Islet precursor cell (in vitro differentiated cells): ENCODE data around the gene CD59.

ENCODE experiments used
- DNase-seq: peaks from one replicate; pipeline ENCODE4 v3.0.0-alpha.2; 2018

The CD59 gene

DNA sequence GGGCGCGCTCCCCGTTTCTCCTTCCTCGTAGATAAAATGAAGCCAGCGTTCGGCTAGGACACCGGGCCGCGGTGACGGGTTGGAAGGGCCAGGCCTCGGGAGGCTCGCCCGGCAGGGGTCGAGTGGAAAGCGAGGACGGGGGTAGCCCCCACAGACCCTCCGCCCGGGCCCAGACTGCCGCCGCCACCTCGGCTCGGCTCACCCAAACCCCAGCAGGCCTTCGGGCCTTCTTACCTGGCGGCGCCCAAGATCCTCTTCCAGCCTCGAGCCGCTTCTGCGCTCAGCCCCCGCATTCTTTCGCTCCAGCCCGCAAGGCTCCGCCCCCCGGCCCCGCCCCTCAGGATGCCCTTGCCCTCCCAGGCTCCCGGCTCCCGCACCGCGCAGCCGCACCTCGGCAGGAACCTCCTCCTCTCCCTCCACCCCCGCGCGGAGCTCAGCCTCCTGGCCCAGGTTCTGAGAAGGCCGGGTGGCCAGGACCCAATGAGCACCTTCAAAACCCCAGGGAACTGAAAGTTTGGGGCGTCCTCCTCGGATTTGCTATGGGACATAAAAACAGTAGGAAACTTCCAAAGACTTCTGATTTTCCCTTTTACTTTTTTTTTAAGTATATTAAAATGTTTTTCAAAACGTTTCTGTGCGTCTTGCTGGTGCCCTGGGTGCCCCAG lies at the start of gene CD59:
TSS of gene CD59 (minus strand) at position 276 of the 665 bp plus-strand sequence. CDS start 13,978 bp downstream, outside the sequence.
- peak; percentile 97 for DNase-seq

GRCh38 chr11:33785609-33786008 lies 49.4 kb upstream of the CD59 start:
- DNase-seq, result no peak

DNA sequence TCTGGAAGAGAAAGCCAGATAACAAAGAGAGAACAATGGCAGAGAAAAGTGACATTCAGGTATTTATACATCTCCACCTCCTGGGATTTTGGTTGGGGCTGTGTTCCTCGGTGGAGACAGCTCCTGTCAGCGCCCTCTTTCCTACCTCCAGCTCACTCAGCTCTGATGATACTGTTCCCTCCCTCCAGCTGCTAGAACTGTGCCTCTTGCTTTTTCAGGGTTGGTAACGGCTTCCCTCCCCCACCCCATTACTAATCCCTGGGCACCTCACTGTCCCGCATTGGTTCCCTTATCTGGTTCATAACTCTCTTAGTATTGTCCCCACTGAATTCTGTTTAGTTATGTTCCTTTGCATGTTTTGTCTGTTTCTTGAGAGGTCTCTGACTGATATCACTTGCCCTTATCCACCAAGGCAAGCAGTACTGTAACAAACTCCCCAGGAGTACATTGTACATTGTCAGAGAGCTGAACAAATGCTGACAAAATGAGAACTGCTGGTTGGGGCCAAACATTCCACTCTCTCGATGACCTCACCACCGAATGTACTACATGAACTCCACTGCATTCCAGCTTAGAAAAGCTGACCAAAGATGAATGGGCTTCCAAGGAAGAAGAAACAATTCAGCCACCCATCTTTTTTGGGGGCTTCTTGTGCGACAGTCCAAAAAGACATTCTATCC lies 43.8 kb upstream of the CD59 start:
- peak; percentile 78 for DNase-seq

- DNase-seq, result no peak
These were observed 42.5 kb upstream of the CD59 start for GRCh38 chr11:33778675-33779074.

DNA sequence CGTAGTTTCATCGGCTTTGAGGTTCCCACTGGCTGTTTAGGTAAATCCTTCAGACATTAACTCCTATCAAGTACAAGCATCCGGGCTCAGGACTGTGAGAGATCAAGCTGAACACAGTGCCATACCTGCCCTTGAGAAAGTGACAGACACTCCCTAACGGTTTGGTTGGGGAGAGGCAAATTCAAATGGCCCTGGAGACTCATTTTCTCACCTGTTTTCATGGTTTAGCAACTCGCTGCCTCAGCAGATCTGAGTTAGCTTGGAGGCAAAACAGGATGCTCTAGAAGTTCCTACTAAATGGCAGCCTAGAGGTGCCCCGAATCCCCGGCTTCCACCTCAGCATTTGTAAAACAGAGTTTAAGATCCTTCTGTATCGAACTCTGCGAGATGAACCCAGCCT lies 41.7 kb upstream of the CD59 start:
- no peak for DNase-seq

- no peak for DNase-seq
These were observed 39.7 kb upstream of the CD59 start for GRCh38 chr11:33775832-33776470.

DNA sequence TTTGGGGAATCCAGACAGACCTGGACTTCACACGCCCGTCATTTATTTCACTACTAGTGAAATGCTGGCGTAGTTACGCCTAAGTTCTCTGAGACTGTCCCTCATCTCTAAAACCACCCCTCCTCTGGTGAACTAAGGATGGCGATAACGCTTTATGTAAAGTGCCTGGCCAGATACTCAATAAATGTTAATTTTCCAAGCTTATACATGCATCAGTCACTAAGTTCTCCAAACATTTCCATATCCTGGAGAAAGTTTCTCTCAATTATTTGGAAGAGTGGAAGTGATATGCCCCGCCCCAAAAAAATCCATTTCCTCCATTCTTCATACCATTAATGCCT lies 39.2 kb upstream of the CD59 start:
- DNase-seq, result no peak

DNA sequence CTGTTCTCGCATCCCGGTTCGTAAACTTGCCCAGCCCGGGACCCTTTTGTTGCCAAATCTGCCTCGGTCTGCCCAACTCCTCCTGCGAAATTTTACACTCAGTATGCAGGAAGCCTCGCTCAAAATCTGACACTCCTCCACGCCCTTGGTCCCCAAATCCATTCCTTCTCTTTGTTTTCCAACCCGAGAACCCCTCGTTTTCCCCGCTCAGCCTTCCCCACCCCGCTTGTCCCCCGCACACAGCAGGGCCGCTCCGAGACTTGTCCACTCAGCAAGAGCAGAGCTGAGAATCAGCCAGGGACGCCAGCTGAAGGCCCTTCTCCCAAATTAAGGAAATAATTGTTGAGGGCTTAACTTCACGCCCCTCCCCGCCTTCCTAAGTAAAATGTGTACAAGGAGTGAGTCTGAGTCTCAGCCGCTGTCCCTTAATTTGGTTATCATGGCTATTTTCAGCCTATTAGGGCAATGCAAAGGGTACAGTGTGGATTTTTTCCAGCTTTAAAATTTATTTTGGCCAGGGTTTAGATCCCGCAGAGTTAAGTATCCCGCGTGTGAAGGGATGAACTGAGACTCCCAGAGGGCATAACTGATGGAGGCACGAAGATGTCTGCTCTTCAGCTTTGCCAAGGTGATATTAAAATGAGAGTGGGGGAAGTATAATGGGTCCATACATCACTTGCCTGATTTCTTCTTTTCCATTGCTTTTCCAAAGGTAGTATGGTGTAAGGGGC lies 38.7 kb upstream of the CD59 start:
- DNase-seq, result peak; percentile 61

DNA sequence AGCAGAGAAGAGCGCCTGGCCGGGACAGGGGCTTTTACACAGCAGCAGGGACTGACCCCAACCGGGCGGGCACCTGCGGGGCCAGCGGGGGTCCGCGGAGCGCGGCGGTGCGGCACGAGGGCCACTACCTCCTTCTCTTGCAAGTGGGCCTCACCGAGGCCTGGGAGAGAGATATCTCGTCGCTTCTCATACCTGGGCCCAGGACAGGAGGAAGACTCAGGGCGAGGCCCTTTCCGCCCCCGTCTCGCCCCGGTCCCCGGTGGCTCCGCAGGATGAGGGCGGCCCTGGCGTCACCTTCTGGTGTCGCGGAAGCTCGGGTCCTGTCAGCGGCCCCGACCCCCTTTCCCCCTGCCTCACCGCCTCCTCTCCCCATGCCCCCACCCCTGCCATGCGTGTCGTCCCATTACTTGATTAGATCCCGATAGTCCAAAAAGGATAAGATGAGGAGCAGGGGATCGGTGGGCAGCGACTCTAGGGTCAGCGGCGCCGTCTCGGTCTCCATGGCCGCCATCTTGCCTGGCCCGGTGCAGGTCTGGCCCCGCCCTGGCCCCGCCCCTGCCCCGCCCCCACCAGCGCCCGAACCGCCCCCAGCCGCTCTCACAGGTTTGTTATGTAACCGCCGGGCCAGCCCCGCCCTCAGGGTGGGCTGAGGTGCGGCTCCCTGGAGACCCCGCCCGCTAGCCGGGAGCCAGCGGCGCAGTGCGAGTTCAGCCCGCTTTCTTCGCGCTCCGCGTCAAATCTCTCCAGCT lies 37.9 kb upstream of the CD59 start, which contains the start of gene FBXO3:
TSS of gene FBXO3 (minus strand) at position 534 of the 749 bp plus-strand sequence. CDS start at position 511, 23 bp downstream.
- DNase-seq, result peak; percentile 96

GRCh38 chr11:33773404-33773986 lies 37.3 kb upstream of the CD59 start:
- DNase-seq, result no peak

DNA sequence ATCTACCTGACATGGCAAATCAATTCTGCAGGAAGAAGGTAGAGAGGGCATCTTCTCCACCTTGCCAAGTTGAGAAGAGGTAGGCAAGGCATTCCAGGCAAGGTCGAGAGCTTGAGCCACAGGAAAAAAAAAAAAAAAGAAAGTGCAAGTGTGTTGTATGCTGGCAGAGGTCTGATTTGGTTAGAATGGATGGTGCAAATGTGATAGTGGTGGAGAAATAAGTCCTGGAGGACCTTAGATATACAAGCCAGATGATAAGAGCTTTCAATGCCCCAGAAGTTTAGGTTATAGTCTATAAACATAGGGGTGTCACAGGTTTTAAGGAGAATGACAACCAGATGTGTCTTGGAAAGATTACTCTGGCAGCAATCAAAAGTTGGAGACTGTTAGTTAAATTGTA lies 36.6 kb upstream of the CD59 start:
- no peak for DNase-seq

- peak; percentile 83 for DNase-seq
These were observed 36.1 kb upstream of the CD59 start for GRCh38 chr11:33772300-33772699.

DNA sequence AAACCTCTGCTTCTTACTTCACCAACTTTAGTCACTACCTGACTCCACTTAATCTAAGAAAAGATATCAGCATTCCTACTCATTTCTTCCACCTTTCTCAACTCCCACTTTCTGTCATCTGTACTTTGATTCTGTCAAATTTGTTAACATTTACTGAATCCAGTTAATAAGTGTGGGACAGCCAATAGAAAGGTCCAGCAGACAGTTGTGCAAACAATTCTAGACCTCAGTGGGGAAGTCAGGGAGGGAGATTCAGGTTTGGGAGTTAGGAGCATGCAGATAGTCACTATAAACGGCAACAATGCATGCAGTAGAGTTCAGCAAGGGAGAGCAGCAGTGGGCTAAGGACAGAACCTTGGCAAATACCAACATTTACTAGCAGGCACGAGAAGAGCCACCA lies 34.0 kb upstream of the CD59 start:
- DNase-seq, result no peak

DNA sequence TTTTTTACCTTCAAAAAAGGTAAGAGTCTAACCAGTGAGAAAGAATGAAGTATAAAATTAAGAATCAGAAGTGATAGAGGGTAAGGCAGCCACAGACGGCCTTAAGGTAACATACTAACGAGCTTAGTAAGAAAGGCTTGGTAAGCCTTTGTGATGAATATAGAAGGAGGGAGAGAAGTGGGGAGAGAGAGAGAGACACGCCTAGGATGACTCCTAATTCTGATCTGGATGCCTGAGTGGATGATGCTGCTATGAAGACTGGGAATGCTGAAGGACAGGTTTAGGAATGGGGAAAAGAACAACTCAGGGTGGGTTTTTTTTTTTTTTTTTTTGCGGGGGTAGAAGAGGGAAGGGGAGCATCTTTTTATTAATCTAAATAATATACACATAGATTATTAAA lies 33.3 kb upstream of the CD59 start:
- peak; percentile 62 for DNase-seq

- no peak for DNase-seq
These were observed 31.4 kb upstream of the CD59 start for GRCh38 chr11:33767624-33768023.

DNA sequence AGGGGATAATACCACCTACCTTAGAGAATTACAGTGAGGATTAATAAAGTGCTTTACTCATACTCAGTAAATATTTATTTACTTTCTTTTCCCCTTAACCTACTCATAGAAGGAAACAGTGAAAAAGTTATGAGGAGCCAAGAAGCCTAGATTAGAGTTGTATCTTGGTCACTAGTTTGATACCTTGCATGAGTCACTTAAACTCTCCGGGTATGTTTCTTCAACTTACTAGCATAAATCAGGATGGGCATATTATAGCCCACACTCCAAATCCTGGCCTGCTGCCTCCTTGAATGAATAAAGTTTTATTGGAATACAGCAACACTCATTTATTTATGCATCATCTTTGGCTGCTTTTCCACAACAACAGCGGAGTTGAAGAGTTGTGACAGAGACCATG lies 29.9 kb upstream of the CD59 start:
- no peak for DNase-seq

GRCh38 chr11:33761471-33761870 lies 25.2 kb upstream of the CD59 start:
- no peak for DNase-seq

DNA sequence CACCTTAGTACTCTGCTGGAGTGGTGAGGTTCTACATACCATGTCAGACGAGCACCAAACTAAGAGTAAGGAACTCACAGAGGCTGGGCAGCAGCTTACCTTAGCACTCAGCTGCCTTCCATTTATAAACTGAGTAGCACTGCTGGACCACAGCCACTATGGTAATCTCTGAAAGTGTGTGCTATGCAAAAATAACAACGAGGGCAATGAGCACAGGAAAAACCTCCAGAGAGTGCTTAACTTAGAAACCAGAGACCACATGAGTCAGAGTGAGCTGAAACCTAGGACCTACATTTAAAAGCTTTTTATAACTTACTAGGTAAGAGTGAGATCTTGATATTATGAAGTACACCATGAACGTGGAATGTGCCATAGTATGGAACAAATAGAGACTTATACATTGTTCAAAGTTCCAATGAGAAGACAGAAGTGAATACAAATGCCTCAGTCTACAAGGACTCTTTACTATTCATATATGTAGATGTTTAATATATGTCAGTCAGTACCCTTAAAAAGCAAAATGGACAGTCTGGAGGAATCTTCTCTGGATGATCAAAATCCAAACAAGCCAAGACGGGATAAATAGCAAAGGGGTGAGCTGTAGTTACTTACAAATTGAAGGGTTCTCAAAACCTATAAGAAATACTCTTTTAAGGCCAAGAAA lies 17.2 kb upstream of the CD59 start:
- no peak for DNase-seq

GRCh38 chr11:33751878-33752277 lies 15.7 kb upstream of the CD59 start:
- DNase-seq, result no peak

GRCh38 chr11:33747979-33748378 lies 11.8 kb upstream of the CD59 start:
- no peak for DNase-seq

- peak; percentile 54 for DNase-seq
These were observed 7.1 kb upstream of the CD59 start for GRCh38 chr11:33743291-33743690.
